HepG2 (cell line): ENCODE measurements around the gene KRT33A. TPM values are rescaled to one million over a fixed set of nuclear protein-coding genes. Genes with fewer than 3 reads are reported as not detected.

ENCODE experiments used
- AGO2 ChIP-seq: fragments of 200-400 bp; formaldehyde crosslinking; optimal IDR thresholded peaks from 2 replicates; pipeline ENCODE3; 2017; ENCODE audit warnings: mild to moderate bottlenecking, low read depth, low read length, moderate library complexity
- CCAR2 ChIP-seq: fragments of 200-400 bp; formaldehyde crosslinking; optimal IDR thresholded peaks from 2 replicates; pipeline ENCODE3; 2018; ENCODE audit warnings: low read depth, mild to moderate bottlenecking, low read length, moderate library complexity
- CSRNP1 ChIP-seq: sonication (generic); formaldehyde crosslinking; IDR thresholded peaks from 2 replicates; pipeline ENCODE4 v1.8.1; 2023; ENCODE audit warnings: mild to moderate bottlenecking, missing genetic modification reagents
- DMTF1 ChIP-seq: sonication (generic); formaldehyde crosslinking; IDR thresholded peaks from 2 replicates; pipeline ENCODE4 v1.4.0; 2020; ENCODE audit warnings: mild to moderate bottlenecking, missing genetic modification reagents
- E2F1 ChIP-seq: sonication (generic); formaldehyde crosslinking; IDR thresholded peaks from 2 replicates; pipeline ENCODE4 v1.5.0; 2020; ENCODE audit warnings: missing genetic modification reagents
- IRF9 ChIP-seq: sonication (generic); formaldehyde crosslinking; IDR thresholded peaks from 2 replicates; pipeline ENCODE4 v1.8.0; 2022; ENCODE audit warnings: missing genetic modification reagents, mild to moderate bottlenecking, borderline replicate concordance
- PHF20 ChIP-seq: sonication (generic); formaldehyde crosslinking; IDR thresholded peaks from 2 replicates; pipeline ENCODE4 v1.5.0; 2020; ENCODE audit warnings: mild to moderate bottlenecking, missing genetic modification reagents
- ZNF580 ChIP-seq: IDR thresholded peaks from 2 replicates; pipeline ENCODE4 v1.6.1; 2016; ENCODE audit warnings: low read depth, borderline replicate concordance
- ZNF775 ChIP-seq: sonication (generic); formaldehyde crosslinking; IDR thresholded peaks from 2 replicates; pipeline ENCODE4 v1.4.0; 2020; ENCODE audit warnings: missing genetic modification reagents, mild to moderate bottlenecking, moderate library complexity, borderline replicate concordance
- ZNF777 ChIP-seq: sonication (generic); formaldehyde crosslinking; IDR thresholded peaks from 2 replicates; pipeline ENCODE4 v1.4.0; 2020; ENCODE audit warnings: missing genetic modification reagents
- polyA plus RNA-seq, 8 experiments: library from polyadenylated mRNA; depleted of rRNA in 3 of 8; stranded (reverse) in 7 of 8; unstranded in 1 of 8; fragments of >200 nt; fragmentation: Illumina TruSeq in 4 of 8; extraction: Trizol in 4 of 8; gene quantifications; 2 replicates each; pipeline versions ENCODE4 v1.2.1 to v1.2.3, GENCODE V29; 2011 to 2016; ENCODE audit warnings: low read depth in 4 of 8, missing spikeins in 1 of 8, mixed read lengths in 1 of 8; ENCODE audit not compliant: insufficient read depth in 1 of 8
- total RNA-seq, 5 experiments: library from RNA; depleted of rRNA; stranded (reverse); fragments of >200 nt; fragmentation: Illumina TruSeq; extraction: Trizol; gene quantifications; 2 replicates each; pipeline ENCODE4 v1.2.3, GENCODE V29; 2016; ENCODE audit warnings: low read depth in 1 of 5

KRT33A gene
- total and polyA plus RNA-seq, 2 of the 13 experiments (the other 11 are each of a cell fraction or from before 2014, with no cell fraction given): not detected

GRCh38 chr17:41340494-41340893 lies 10.1 kb downstream of the KRT33A start (continued):
- no peak for TF ChIP-seq ZNF775 (CRISPR knock-in tag)
- no peak for TF ChIP-seq ZNF580 (CRISPR knock-in tag)
- no peak for TF ChIP-seq AGO2
- TF ChIP-seq CSRNP1 (CRISPR knock-in tag): no peak
- TF ChIP-seq E2F1: no peak
- no peak for TF ChIP-seq IRF9 (CRISPR knock-in tag)
- TF ChIP-seq ZNF777 (CRISPR knock-in tag): no peak
- TF ChIP-seq CCAR2: no peak
- no peak for TF ChIP-seq DMTF1
- no peak for TF ChIP-seq PHF20
- TF ChIP-seq, all 625 proteins: peak for 0
